ENCODE data around the gene KXD1.

DNA sequence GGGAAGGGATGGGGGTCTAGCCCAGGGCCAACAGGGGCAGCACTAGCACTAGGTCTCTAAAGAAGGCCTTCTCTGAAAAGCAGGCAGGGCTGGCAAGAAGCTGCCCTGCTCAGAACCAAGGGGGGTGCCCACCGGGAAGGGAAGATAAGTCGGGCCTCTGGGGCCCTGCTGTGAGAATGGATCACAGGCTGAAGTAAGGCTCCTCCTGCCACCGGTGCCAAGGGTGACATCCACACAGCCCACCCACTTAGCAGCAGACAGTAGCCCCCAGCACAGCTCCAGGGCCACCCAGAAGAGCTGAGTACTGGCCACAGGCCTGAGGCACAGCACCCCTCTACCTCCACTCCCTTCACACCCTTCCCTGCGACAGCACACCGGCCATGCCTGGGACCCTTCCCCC is 41.7 kb upstream of the KXD1 start:
- TF ChIP-seq, protein P1, sequence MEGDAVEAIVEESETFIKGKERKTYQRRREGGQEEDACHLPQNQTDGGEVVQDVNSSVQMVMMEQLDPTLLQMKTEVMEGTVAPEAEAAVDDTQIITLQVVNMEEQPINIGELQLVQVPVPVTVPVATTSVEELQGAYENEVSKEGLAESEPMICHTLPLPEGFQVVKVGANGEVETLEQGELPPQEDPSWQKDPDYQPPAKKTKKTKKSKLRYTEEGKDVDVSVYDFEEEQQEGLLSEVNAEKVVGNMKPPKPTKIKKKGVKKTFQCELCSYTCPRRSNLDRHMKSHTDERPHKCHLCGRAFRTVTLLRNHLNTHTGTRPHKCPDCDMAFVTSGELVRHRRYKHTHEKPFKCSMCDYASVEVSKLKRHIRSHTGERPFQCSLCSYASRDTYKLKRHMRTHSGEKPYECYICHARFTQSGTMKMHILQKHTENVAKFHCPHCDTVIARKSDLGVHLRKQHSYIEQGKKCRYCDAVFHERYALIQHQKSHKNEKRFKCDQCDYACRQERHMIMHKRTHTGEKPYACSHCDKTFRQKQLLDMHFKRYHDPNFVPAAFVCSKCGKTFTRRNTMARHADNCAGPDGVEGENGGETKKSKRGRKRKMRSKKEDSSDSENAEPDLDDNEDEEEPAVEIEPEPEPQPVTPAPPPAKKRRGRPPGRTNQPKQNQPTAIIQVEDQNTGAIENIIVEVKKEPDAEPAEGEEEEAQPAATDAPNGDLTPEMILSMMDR (conservative IDR thresholded peaks at IDR 0.05 in 1 of 2, IDR thresholded peaks at IDR 0.05 in 1 of 2; ENCODE audit: low read depth in 1 of 2, low read length in 2 of 2) = no peak
- no peak for TF ChIP-seq EZH2 (IDR thresholded peaks at IDR 0.05; ENCODE audit: low read length, missing control alignments)
